Right hindlimb (tissue), 1 donor: ENCODE results near the gene SPATA33.
A peak's percentile ranks its signal among the peaks of the same experiment; 100 is the strongest.
"Not testable (repeated sequence)": the region's sequence is repeated elsewhere in the genome, so short reads cannot be mapped to it uniquely, and the experiment has no call there.

Source experiments
- DNase-seq: peaks from one replicate; pipeline ENCODE4 v3.0.0-alpha.2; 2018

SPATA33 gene

GRCh38 chr16:89695086-89695874 lies 37.6 kb downstream of the SPATA33 start:
- DNase-seq = peak; percentile 17

- peak; percentile 35 for DNase-seq
Measured at GRCh38 chr16:89695875-89696669, 38.4 kb downstream of the SPATA33 start.

GRCh38 chr16:89696670-89697128 lies 39.1 kb downstream of the SPATA33 start:
- DNase-seq = peak; percentile 25

GRCh38 chr16:89697161-89697615 lies 39.6 kb downstream of the SPATA33 start:
- DNase-seq = peak; percentile 70

- peak; percentile 46 for DNase-seq
Measured at GRCh38 chr16:89697616-89698331, 40.1 kb downstream of the SPATA33 start.

- peak; percentile 3 for DNase-seq
Measured at GRCh38 chr16:89698717-89699116, 41.1 kb downstream of the SPATA33 start.

DNA sequence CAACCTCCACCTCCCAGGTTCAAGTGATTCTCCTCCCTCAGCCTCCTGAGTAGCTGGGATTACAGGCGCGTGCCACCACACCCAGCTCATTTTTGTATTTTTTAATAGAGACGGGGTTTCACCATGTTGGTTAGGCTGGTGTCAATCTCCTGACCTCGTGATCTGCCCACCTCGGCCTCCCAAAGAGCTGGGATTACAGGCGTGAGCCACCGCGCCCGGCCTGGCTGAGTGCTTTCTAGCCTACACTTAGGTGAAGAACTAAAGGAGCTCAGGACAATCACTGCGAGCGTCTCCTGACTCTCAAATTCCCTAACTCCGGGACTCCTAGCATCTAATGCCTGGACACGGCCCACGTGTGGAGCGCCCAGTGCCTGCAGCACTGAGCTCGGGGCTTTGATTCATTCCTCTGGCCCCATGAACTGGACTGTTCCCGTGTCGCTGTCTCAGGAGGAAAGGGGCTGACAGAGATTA lies 42.0 kb downstream of the SPATA33 start:
- DNase-seq = not testable (repeated sequence)

DNA sequence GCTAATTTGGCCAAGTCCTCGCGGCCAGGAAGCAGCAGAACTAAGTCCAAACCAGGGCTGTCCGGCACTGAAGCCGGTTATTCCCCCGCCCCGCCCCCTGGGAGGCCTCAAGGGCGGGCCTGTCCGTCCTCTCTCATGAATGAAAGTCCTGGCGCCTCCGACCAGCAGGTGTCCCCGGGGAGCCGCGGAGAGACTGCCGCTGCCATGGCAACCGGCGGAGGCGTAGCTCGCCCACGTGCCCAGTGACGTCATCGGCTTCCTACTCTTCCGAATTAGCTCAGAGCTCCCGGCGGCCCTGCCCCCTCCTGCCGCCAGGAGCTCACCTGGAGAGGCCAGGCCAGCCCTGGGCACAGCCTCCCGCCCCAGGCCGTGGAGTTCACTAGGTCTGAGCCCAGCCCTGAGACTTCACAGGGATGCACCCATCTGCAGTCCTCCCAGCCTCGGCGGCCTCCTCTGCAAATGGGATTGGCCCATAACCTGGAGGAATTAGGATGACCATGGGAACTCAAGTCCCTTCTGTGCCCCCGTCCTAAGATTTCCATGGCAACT lies 42.5 kb downstream of the SPATA33 start:
- DNase-seq = peak; percentile 93

DNA sequence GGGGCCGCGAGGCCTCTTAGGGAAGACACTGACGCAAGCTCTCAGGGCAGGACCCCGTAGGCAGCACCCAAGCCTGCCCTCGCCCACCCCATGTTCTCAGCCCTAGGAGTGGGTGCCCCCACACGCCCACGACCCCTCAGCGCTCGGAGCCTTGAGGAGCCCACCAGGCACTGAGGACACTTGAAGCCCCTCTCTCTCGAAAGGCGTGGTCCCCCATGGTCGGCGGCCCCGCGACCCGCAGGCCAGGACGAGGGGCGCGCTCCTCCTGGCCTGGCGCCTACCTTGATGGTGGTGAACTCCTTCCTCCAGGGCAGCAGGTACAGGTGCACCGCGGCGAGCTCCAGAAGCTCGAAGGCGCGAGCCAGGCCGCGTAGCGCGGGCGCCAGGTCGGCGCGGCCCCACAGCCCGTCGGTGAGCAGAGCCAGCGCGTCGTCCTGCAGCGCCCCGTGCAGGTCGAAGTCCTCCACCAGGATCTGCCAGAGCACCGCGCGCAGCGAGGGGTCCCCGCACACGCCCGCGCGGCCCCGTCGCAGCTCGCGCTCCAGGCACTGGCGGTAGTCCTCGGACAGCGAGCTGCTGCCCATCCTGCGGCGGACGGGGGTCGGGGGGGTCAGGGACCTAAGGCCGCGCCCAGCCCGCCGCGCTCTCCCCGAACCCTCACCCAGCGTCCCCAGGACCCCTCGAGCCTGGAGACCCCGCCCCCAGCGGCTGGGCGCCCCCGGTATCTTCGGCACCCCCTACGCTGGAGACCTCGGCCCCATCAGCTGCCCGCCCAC lies 43.2 kb downstream of the SPATA33 start:
- DNase-seq = no peak

- peak; percentile 84 for DNase-seq
Measured at GRCh38 chr16:89701425-89702406, 44.1 kb downstream of the SPATA33 start, which contains the start of gene SPATA2L. SPATA2L (minus strand) TSS chr16:89701705; CDS start chr16:89701232, 473 bp downstream.

DNA sequence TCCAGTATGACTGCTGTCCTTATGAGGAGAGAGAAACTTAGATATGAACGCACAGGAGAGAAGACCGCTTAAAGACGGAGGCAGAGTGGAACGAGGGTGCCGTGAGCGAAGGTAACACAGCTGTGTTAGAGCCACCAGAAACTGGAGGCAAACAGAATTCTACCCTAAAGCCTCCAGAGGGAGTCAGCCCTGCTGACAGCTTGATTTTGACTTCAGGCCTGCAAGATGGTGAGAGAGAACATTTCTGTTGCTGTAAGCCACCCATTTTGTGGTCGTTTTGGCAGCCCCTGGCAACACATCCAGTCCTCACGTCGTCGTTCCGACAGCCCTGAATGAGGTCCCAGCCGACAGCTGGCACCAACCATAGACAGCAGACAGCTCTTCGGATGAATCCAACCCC lies 46.6 kb downstream of the SPATA33 start:
- DNase-seq = peak; percentile 1

GRCh38 chr16:89705006-89705405 lies 47.4 kb downstream of the SPATA33 start:
- DNase-seq = no peak

GRCh38 chr16:89706518-89707260 lies 49.1 kb downstream of the SPATA33 start:
- no peak for DNase-seq

DNA sequence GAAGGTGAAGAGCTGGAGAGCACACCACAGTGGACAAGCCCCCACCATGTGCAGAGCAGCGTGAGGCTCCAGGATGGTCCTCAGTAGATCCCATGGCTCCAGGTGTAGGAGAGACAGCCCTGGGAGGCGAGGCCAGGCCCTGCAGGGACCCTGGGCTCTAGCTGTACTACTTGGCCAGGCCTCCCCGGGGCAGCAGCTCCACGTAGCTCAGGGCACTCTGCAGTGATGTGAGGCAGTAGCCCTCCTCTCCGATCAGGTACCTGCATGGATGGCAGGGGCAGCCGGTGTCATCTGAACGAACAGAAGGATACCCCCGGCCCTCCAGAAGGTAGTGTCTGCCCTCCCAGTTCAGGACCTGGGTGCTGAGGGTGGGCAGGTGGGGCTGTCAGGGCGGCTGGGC lies 50.1 kb downstream of the SPATA33 start:
- DNase-seq = no peak

- DNase-seq = no peak
Measured at GRCh38 chr16:89708481-89708931, 50.9 kb downstream of the SPATA33 start.

- DNase-seq = no peak
Measured at GRCh38 chr16:89709166-89709565, 51.5 kb downstream of the SPATA33 start.

DNA sequence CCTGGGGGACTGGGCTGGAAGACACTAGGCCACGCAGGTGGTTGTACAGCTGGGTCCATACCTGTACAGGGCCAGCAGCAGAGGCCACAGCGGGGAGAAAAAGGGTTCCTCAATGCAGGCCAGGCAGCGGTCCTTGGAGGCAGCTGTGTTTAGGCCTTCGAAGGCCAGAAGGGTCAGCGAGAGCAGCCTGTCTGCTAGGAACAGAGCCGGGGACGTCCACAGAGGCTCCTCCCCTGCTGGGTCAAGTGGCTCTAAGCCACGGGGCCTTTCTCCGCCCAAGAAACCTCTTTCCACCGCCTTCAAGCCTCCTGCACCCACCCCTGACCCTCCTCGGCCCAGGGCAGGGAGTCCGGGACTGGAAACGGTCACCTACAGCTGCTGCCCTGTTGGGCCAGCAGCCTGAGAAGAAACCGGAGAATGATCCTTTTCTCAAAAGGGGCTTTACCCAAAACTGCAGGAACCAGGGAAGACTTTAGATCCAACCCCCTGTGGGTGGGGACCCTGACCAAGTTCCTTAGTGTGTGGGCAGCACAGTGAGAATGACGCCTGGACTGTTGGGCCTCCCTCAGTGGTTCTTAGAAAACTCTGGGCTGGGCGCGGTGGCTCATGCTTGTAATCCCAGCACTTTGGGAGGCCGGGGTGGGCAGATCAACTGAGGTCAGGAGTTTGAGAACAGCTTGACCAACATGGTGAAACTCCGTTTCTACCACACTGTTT lies 52.2 kb downstream of the SPATA33 start:
- DNase-seq = no peak

DNA sequence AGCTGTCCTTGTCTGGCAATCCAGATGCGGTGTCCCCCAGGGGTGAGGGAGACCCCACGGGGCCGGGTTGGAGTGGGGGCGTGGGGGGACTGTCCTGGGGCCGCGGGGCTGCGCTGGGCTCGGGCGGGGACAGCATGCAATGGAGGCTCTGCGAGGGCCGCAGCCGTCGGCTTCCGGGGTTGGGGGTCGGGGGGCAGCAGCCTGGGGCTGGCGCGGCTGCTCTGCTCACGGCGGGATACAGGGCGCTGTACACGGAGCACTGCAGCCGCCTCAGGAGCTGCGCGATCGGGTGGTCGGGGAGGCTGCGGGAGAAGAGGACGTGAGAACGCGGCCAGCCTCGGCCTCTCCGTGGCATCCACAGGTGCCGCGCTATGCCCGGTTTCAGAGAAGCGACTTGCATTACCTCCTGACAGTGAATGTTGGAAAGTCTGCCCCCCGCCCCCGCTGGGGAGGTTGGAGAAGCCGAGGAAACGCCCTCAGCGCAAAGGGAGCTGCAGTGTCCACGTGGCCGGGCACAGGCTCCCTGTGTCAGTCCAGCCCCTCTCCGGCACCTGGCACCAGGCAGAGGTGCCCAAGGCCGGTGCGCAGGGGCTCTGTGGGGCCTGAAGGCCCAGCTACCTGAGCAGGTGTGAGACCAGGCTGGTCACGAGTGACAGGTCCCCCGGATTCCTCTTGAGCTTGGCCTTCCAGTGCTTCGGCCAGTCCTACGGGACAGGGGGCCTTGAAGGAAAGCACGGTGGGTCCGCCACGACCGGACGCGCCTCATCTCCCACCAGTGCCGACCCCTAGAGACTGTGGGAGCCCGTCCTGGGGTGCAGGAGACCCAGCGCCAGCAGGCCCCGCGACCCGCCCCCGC lies 53.3 kb downstream of the SPATA33 start:
- no peak for DNase-seq
